C4-2B (cell line): ENCODE data around the gene FSIP1.

Experiments
- ZFX ChIP-seq: fragments of 450-650 bp; IDR thresholded peaks from 2 replicates; pipeline ENCODE4 v1.6.1; 2017
- TF ChIP-seq, protein P1 (sequence below): fragments of 450-650 bp; conservative IDR thresholded peaks from 2 replicates; pipeline ENCODE4 v1.5.1; 2017; ENCODE audit warnings: mild to moderate bottlenecking

DNA sequence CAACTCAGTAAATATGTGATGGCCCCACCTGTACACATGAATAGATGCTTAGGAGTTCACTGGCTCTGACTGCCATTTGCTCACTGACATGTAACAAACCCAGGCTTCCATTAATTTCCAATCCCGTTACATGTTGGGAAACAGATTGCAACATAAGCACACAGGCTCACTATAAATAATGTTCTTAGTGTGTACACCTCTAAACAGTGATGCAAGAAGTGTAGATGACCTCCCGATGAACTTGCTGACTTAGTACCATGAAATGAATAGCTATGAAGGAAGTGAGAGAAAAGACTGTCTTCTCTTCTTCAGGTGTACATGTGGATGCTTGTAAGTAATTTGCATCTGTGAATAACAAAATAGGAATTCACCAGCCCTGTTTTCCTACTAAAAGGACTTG is 21.4 kb upstream of the FSIP1 start:
- TF ChIP-seq, protein P1, sequence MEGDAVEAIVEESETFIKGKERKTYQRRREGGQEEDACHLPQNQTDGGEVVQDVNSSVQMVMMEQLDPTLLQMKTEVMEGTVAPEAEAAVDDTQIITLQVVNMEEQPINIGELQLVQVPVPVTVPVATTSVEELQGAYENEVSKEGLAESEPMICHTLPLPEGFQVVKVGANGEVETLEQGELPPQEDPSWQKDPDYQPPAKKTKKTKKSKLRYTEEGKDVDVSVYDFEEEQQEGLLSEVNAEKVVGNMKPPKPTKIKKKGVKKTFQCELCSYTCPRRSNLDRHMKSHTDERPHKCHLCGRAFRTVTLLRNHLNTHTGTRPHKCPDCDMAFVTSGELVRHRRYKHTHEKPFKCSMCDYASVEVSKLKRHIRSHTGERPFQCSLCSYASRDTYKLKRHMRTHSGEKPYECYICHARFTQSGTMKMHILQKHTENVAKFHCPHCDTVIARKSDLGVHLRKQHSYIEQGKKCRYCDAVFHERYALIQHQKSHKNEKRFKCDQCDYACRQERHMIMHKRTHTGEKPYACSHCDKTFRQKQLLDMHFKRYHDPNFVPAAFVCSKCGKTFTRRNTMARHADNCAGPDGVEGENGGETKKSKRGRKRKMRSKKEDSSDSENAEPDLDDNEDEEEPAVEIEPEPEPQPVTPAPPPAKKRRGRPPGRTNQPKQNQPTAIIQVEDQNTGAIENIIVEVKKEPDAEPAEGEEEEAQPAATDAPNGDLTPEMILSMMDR, result no peak
- no peak for TF ChIP-seq ZFX
